ENCODE data around the gene MLLT3. TPM values are rescaled to one million over a fixed set of nuclear protein-coding genes. Genes with fewer than 3 reads are reported as not detected.

Gene MLLT3
- total RNA-seq, 4 donors from 2014 or later, result 2.1 to 30.4 (median 14.0) TPM

- intact Hi-C loops (cut with DNase I; ENCODE audit: low total_unique reads), result no loop called here
- peak in 1 of 2 donors; percentile 48 for DNase-seq
- Histone ChIP-seq H3K27me3 (no peaks in the 10 kb centered on the region), H3K27ac (peak overlapping the region in 1 of 2 donors; percentile 96), H3K9me3 (no peaks in the 10 kb centered on the region), H3K4me1 (no peaks in the 10 kb centered on the region), H3K4me3 (no peak overlapping the region), H3K36me3 (no peaks in the 10 kb centered on the region)
- TF ChIP-seq CTCF (IDR thresholded peaks at IDR 0.05), result no peak
- no peak for TF ChIP-seq POLR2A (IDR thresholded peaks at IDR 0.05)
Measured at GRCh38 chr9:20618361-20618802, 3.9 kb downstream of the MLLT3 start.

GRCh38 chr9:20616808-20617207, 5.5 kb downstream of the MLLT3 start:
- H3K27ac ChIP-seq, result peak overlapping the region in 1 of 2 donors; percentile 5
- no peak for TF ChIP-seq POLR2A (IDR thresholded peaks at IDR 0.05)
- no peak for TF ChIP-seq CTCF (IDR thresholded peaks at IDR 0.05)
- no peak overlapping the region for H3K4me3 ChIP-seq
- no peaks in the 10 kb centered on the region for H3K9me3 ChIP-seq
- no peaks in the 10 kb centered on the region for H3K27me3 ChIP-seq
- no peaks in the 10 kb centered on the region for H3K4me1 ChIP-seq
- intact Hi-C loops (cut with DNase I; ENCODE audit: low total_unique reads), result no loop called here
- DNase-seq, result no peak
- H3K36me3 ChIP-seq, result no peaks in the 10 kb centered on the region

GRCh38 chr9:20614602-20615216, 7.6 kb downstream of the MLLT3 start:
- DNase-seq, result no peak
- TF ChIP-seq POLR2A (IDR thresholded peaks at IDR 0.05) (no peak), CTCF (IDR thresholded peaks at IDR 0.05) (no peak)
- intact Hi-C loops (cut with DNase I; ENCODE audit: low total_unique reads), result no loop called here
- H3K4me1 ChIP-seq, result no peaks in the 10 kb centered on the region
- no peak overlapping the region for H3K4me3 ChIP-seq
- H3K27me3 ChIP-seq, result no peaks in the 10 kb centered on the region
- H3K36me3 ChIP-seq, result no peaks in the 10 kb centered on the region
- no peak overlapping the region for H3K27ac ChIP-seq
- H3K9me3 ChIP-seq, result no peaks in the 10 kb centered on the region

- H3K36me3 ChIP-seq, result no peaks in the 10 kb centered on the region
- intact Hi-C loops (cut with DNase I; ENCODE audit: low total_unique reads), result no loop called here
- no peaks in the 10 kb centered on the region for H3K4me1 ChIP-seq
- H3K4me3 ChIP-seq, result no peak overlapping the region
- TF ChIP-seq CTCF (IDR thresholded peaks at IDR 0.05), result peak; percentile 15 to 59 (median 38)
- TF ChIP-seq POLR2A (IDR thresholded peaks at IDR 0.05), result no peak
- H3K9me3 ChIP-seq, result no peaks in the 10 kb centered on the region
- no peaks in the 10 kb centered on the region for H3K27me3 ChIP-seq
- H3K27ac ChIP-seq, result peak overlapping the region; percentile 28 to 36
- no peak for DNase-seq
Measured at GRCh38 chr9:20611691-20612287, 10.5 kb downstream of the MLLT3 start.

- Histone ChIP-seq H3K4me1 (no peaks in the 10 kb centered on the region), H3K36me3 (no peaks in the 10 kb centered on the region), H3K27me3 (no peaks in the 10 kb centered on the region), H3K4me3 (no peak overlapping the region), H3K27ac (peak overlapping the region in 1 of 2 donors; percentile 32), H3K9me3 (no peaks in the 10 kb centered on the region)
- DNase-seq, result no peak
- no peak for TF ChIP-seq CTCF (IDR thresholded peaks at IDR 0.05)
- TF ChIP-seq POLR2A (IDR thresholded peaks at IDR 0.05), result no peak
- intact Hi-C loops (cut with DNase I; ENCODE audit: low total_unique reads), result no loop called here
Measured at GRCh38 chr9:20610591-20610990, 11.7 kb downstream of the MLLT3 start.

Measured in uterus (tissue), 4 donors.